ENCODE results near the gene GTSE1. TPM values are rescaled to one million over a fixed set of nuclear protein-coding genes. Genes with fewer than 3 reads are reported as not detected.

Gene GTSE1
- total and polyA plus RNA-seq, 2 of the 13 experiments (the other 11 are each of a cell fraction or from before 2014, with no cell fraction given) = 10.7 to 13.5 TPM

- TF ChIP-seq ZNF276 (CRISPR knock-in tag; IDR thresholded peaks at IDR 0.05; ENCODE audit: low read depth) (no peak), ATF3 (CRISPR knock-in tag; IDR thresholded peaks at IDR 0.05) (0 out of 2 replicates have a peak, but pooled peaks have one; percentile 20), KDM4B (CRISPR knock-in tag; IDR thresholded peaks at IDR 0.05) (no peak), ZNF567 (CRISPR knock-in tag; IDR thresholded peaks at IDR 0.05; ENCODE audit: borderline replicate concordance) (no peak), BRF2 (CRISPR knock-in tag; IDR thresholded peaks at IDR 0.05) (0 out of 2 replicates have a peak, but pooled peaks have one; percentile 53), FLYWCH1 (CRISPR knock-in tag; IDR thresholded peaks at IDR 0.05) (no peak), ZNF800 (CRISPR knock-in tag; IDR thresholded peaks at IDR 0.05) (no peak; the same call in none of the 2 replicates), CSRNP2 (CRISPR knock-in tag; conservative IDR thresholded peaks at IDR 0.05; ENCODE audit: low read depth) (no peak), HCFC1 (IDR thresholded peaks at IDR 0.05; ENCODE audit: low read depth, low read length) (no peak), TEAD2 (CRISPR knock-in tag; IDR thresholded peaks at IDR 0.05) (no peak), FOSL2 (CRISPR knock-in tag; IDR thresholded peaks at IDR 0.05) (peak; percentile 39; the same call in 1 of the 2 replicates), TCF7 (IDR thresholded peaks at IDR 0.05; ENCODE audit: low read depth) (peak; percentile 62), ZNF225 (CRISPR knock-in tag; IDR thresholded peaks at IDR 0.05) (no peak), ZMAT5 (CRISPR knock-in tag; IDR thresholded peaks at IDR 0.05; ENCODE audit: borderline replicate concordance, low read depth) (no peak), MAF1 (CRISPR knock-in tag; IDR thresholded peaks at IDR 0.05; ENCODE audit: borderline replicate concordance) (no peak; the same call in 1 of the 2 replicates), HNF4G (IDR thresholded peaks at IDR 0.05; ENCODE audit: borderline replicate concordance, low read depth, low read length) (peak; percentile 80), HNF4G (CRISPR knock-in tag; IDR thresholded peaks at IDR 0.05; ENCODE audit: borderline replicate concordance, low read depth) (no peak), SETDB1 (CRISPR knock-in tag; IDR thresholded peaks at IDR 0.05; ENCODE audit: borderline replicate concordance) (no peak), SSRP1 (CRISPR knock-in tag; IDR thresholded peaks at IDR 0.05) (no peak), ZNF619 (CRISPR knock-in tag; IDR thresholded peaks at IDR 0.05) (no peak)
Observed at GRCh38 chr22:46267431-46268279, 29.0 kb upstream of the GTSE1 start, which contains the start of gene TTC38 (continued).

Data from HepG2 (cell line).